HCT116 (cell line): ENCODE data around the gene KCNC4. TPM values are rescaled to one million over a fixed set of nuclear protein-coding genes. Genes with fewer than 3 reads are reported as not detected.

Source experiments
- ATAC-seq: fragments of 200-7000 bp; cut with Tn5 transposase; 2 replicates; pipeline ENCODE4 v1.9.1; 2020; ENCODE audit warnings: mild to moderate bottlenecking, moderate library complexity
- BruUV-seq: library from RNA; stranded (reverse); fragments of 400-500 nt; replicated peaks from 2 replicates; lab custom pipeline; 2021; lab: Mats Ljungman, UMichigan
- CTCF ChIA-PET: fragments of 300-600 bp; sonication (Branson Sonifier 250); formaldehyde crosslinking; loops from one replicate; lab custom pipeline; 2021; ENCODE audit warnings: antibody characterized with exemption; lab: Charles Lee
- POLR2A ChIA-PET: fragments of 300-600, 350-600 bp; sonication (Branson Sonifier 250); formaldehyde crosslinking; loops from one replicate; lab custom pipeline; 2021; ENCODE audit warnings: antibody characterized with exemption; lab: Charles Lee
- RAD21 ChIA-PET, 2 experiments: fragments of 300-600 bp; sonication (Branson Sonifier 250); formaldehyde crosslinking; loops; one replicate each; lab custom pipeline; 2023; ENCODE audit warnings: low total read pairs in 2 of 2; ENCODE audit not compliant: uncharacterized antibody in 2 of 2, unreplicated experiment in 2 of 2, low non-redundant PET in 1 of 2; lab: Charles Lee
- DNase-seq: peaks from one replicate; pipeline ENCODE4 v3.0.0-alpha.2; 2010; ENCODE audit warnings: low read depth, low spot score
- H2AFZ ChIP-seq: fragments of 200-600 bp; shearing (Covaris generic), sonication (generic); 2 replicates; pipeline ENCODE4 v1.6.1; 2017; ENCODE audit warnings: low read depth, mixed run types, mixed read lengths, antibody characterized with exemption, low read length; ENCODE audit not compliant: poor library complexity, severe bottlenecking
- H3K27ac ChIP-seq: 2 replicates; pipeline ENCODE4 v1.5.1; 2012; ENCODE audit warnings: low read depth, low read length
- H3K27me3 ChIP-seq: fragments of 200-600 bp; sonication (generic); 2 replicates; pipeline ENCODE4 v1.6.1; 2016; ENCODE audit warnings: mixed run types, low read length, mixed read lengths; ENCODE audit not compliant: insufficient read depth
- H3K36me3 ChIP-seq, 2 experiments: fragments of 200-500 bp in 1 of 2; fragments of 200-600 bp in 1 of 2; sonication (Bioruptor generic) in 1 of 2; sonication (generic) in 1 of 2; 2 replicates each; pipeline versions ENCODE4 v1.5.1 to v1.6.1; 2014 to 2016; ENCODE audit warnings: low read length in 2 of 2, inconsistent platforms in 1 of 2, mixed read lengths in 1 of 2, mixed run types in 1 of 2; ENCODE audit not compliant: insufficient read depth in 2 of 2, control insufficient read depth in 1 of 2
- H3K4me1 ChIP-seq, 2 experiments: fragments of 200-600 bp in 1 of 2; sonication (generic) in 1 of 2; 2 replicates each; pipeline versions ENCODE4 v1.5.1 to v1.6.1; 2012 to 2017; ENCODE audit warnings: low read length in 2 of 2, inconsistent platforms in 1 of 2, mild to moderate bottlenecking in 1 of 2, mixed read lengths in 1 of 2, mixed run types in 1 of 2, moderate library complexity in 1 of 2; ENCODE audit not compliant: insufficient read depth in 2 of 2, control insufficient read depth in 1 of 2
- H3K4me2 ChIP-seq: fragments of 200-600 bp; sonication (generic); 2 replicates; pipeline ENCODE4 v1.6.1; 2017; ENCODE audit warnings: mixed run types, low read length, mixed read lengths
- H3K4me3 ChIP-seq, 2 experiments: fragments of 200-600 bp in 1 of 2; sonication (generic) in 1 of 2; replicated peaks in 1 of 2; 2 replicates each; pipeline ENCODE4 v1.5.1; 2011 to 2016; ENCODE audit warnings: low read length in 2 of 2, control low read depth in 1 of 2, low read depth in 1 of 2, mild to moderate bottlenecking in 1 of 2, mixed read lengths in 1 of 2, mixed run types in 1 of 2
- H3K79me2 ChIP-seq: fragments of 200-600 bp; sonication (generic); 2 replicates; pipeline ENCODE4 v1.6.1; 2017; ENCODE audit warnings: mild to moderate bottlenecking, mixed run types, low read length, moderate library complexity, mixed read lengths; ENCODE audit not compliant: insufficient read depth
- H3K9ac ChIP-seq: fragments of 200-600 bp; sonication (generic); 2 replicates; pipeline ENCODE4 v1.6.1; 2016; ENCODE audit warnings: low read length, mixed read lengths
- H3K9me2 ChIP-seq: fragments of 200-600 bp; sonication (generic), shearing (Covaris generic); 2 replicates; pipeline ENCODE4 v1.6.1; 2017; ENCODE audit warnings: mixed run types, mild to moderate bottlenecking, moderate library complexity; ENCODE audit not compliant: insufficient read depth
- H3K9me3 ChIP-seq, 2 experiments: fragments of 200-500 bp in 1 of 2; fragments of 200-600 bp in 1 of 2; sonication (Bioruptor generic) in 1 of 2; sonication (generic) in 1 of 2; 2 replicates each; pipeline ENCODE4 v1.6.1; 2014 to 2017; ENCODE audit warnings: low read length in 2 of 2, mixed read lengths in 2 of 2, inconsistent platforms in 1 of 2, low read depth in 1 of 2, mild to moderate bottlenecking in 1 of 2, mixed run types in 1 of 2, moderate library complexity in 1 of 2; ENCODE audit not compliant: control insufficient read depth in 1 of 2, insufficient read depth in 1 of 2
- H4K20me1 ChIP-seq: fragments of 200-600 bp; sonication (generic), shearing (Covaris generic); 2 replicates; pipeline ENCODE4 v1.6.1; 2017; ENCODE audit warnings: mixed run types, mild to moderate bottlenecking, moderate library complexity; ENCODE audit not compliant: insufficient read depth
- CBX3 ChIP-seq: IDR thresholded peaks from 2 replicates; pipeline ENCODE4 v1.6.1; 2012; ENCODE audit warnings: low read depth
- EGR1 ChIP-seq: IDR thresholded peaks from 2 replicates; pipeline ENCODE4 v1.6.1; 2012; ENCODE audit warnings: low read depth
- ELF1 ChIP-seq: IDR thresholded peaks from 2 replicates; pipeline ENCODE4 v1.6.1; 2012; ENCODE audit warnings: low read depth, borderline replicate concordance
- EZH2 ChIP-seq: fragments of 200-600 bp; sonication (generic); IDR thresholded peaks from 2 replicates; pipeline ENCODE4 v1.6.1; 2017; ENCODE audit warnings: antibody characterized with exemption, mixed run types
- EZH2phosphoT487 ChIP-seq: fragments of 200-600 bp; IDR thresholded peaks from 2 replicates; pipeline ENCODE4 v1.6.1; 2018; ENCODE audit warnings: antibody characterized with exemption, borderline replicate concordance
- MAX ChIP-seq: IDR thresholded peaks from 2 replicates; pipeline ENCODE4 v1.6.1; 2012
- POLR2A ChIP-seq: IDR thresholded peaks from 2 replicates; pipeline ENCODE4 v1.7.0; 2011; ENCODE audit warnings: borderline replicate concordance; ENCODE audit not compliant: insufficient read depth, insufficient read length; ENCODE audit errors: extremely low read depth
- POLR2AphosphoS5 ChIP-seq: IDR thresholded peaks from 2 replicates; pipeline ENCODE4 v1.6.1; 2011; ENCODE audit warnings: mild to moderate bottlenecking, low read depth, low read length, moderate library complexity
- REST ChIP-seq: IDR thresholded peaks from 2 replicates; pipeline ENCODE4 v1.6.1; 2012; ENCODE audit warnings: low read depth
- SIN3A ChIP-seq: IDR thresholded peaks from 2 replicates; pipeline ENCODE4 v1.6.1; 2012; ENCODE audit warnings: low read depth
- SP1 ChIP-seq: IDR thresholded peaks from 2 replicates; pipeline ENCODE4 v1.6.1; 2012; ENCODE audit warnings: low read depth
- SRF ChIP-seq: IDR thresholded peaks from 2 replicates; pipeline ENCODE4 v1.6.1; 2012; ENCODE audit warnings: low read depth
- YY1 ChIP-seq: IDR thresholded peaks from 2 replicates; pipeline ENCODE4 v1.6.1; 2011; ENCODE audit warnings: low read length, low read depth, moderate library complexity, mild to moderate bottlenecking; ENCODE audit not compliant: insufficient replicate concordance; ENCODE audit errors: extremely low read depth
- ZBTB33 ChIP-seq: IDR thresholded peaks from 2 replicates; pipeline ENCODE4 v1.6.1; 2011; ENCODE audit warnings: mild to moderate bottlenecking, low read length, moderate library complexity; ENCODE audit not compliant: insufficient replicate concordance; ENCODE audit errors: extremely low read depth
- ZFX ChIP-seq: fragments of 450-650 bp; IDR thresholded peaks from 2 replicates; pipeline ENCODE4 v1.6.1; 2017
- intact Hi-C: fragments of 100-400 bp; cut with micrococcal nuclease; formaldehyde crosslinking; loops from 2 replicates; pipeline ENCODE4 v1.10.0; 2022
- total RNA-seq: library from RNA; stranded (reverse); gene quantifications from one replicate; pipeline ENCODE4 v1.2.1, GENCODE V29; 2021; ENCODE audit not compliant: unreplicated experiment

The KCNC4 gene
- total RNA-seq, 1 experiment from 2014 or later, result 13.0 TPM

- ChIA-PET RAD21 (no interaction called here), CTCF (no interaction called here), POLR2A (no interaction called here)
- ATAC-seq (no peak), DNase-seq (no peak)
- Histone ChIP-seq H3K27ac (no peak overlapping the region), H3K36me3 (peaks cover 0 to 2% of the 10 kb centered on the region in 2 experiments; a peak in 1 of 4 replicates), H3K9ac (no peak overlapping the region), H3K4me1 (no peaks in the 10 kb centered on the region), H3K79me2 (no peaks in the 10 kb centered on the region), H3K27me3 (no peaks in the 10 kb centered on the region), H3K4me3 (no peak overlapping the region), H4K20me1 (no peaks in the 10 kb centered on the region), H3K9me2 (no peaks in the 10 kb centered on the region), H3K4me2 (no peak overlapping the region), H2AFZ (no peak overlapping the region), H3K9me3 (no peaks in the 10 kb centered on the region)
- no peak for TF ChIP-seq ZFX
- no peak for TF ChIP-seq YY1
- TF ChIP-seq POLR2AphosphoS5, result no peak
- intact Hi-C loops, result no loop called here
- BruUV-seq, result no TSS peak
Measured at GRCh38 chr1:110225756-110226404, 15.8 kb downstream of the KCNC4 start.

GRCh38 chr1:110227774-110228173 is 17.7 kb downstream of the KCNC4 start:
- BruUV-seq, result no TSS peak
- RAD21 ChIA-PET, result no interaction called here

More at GRCh38 chr1:110227774-110228173, 17.7 kb downstream of the KCNC4 start:
- no peak overlapping the region for H3K27ac ChIP-seq
- peaks cover 0 to 2% of the 10 kb centered on the region in 2 experiments; a peak in 1 of 4 replicates for H3K36me3 ChIP-seq
- DNase-seq, result no peak
- H4K20me1 ChIP-seq, result no peaks in the 10 kb centered on the region
- H3K79me2 ChIP-seq, result no peaks in the 10 kb centered on the region
- no peak overlapping the region for H3K4me2 ChIP-seq
- no peak overlapping the region for H3K4me3 ChIP-seq
- ChIA-PET CTCF (no interaction called here), POLR2A (no interaction called here)
- H3K4me1 ChIP-seq, result no peaks in the 10 kb centered on the region
- no peak overlapping the region for H2AFZ ChIP-seq
- no peaks in the 10 kb centered on the region for H3K9me3 ChIP-seq
- no peak for TF ChIP-seq POLR2A
- no peak for TF ChIP-seq EZH2phosphoT487
- TF ChIP-seq EZH2, result no peak
- no peak for TF ChIP-seq POLR2AphosphoS5
- TF ChIP-seq ZBTB33, result no peak
- no peak for TF ChIP-seq CBX3
- TF ChIP-seq SP1, result no peak
- no peak for TF ChIP-seq REST
- no peak for TF ChIP-seq YY1
- no peak for TF ChIP-seq EGR1
- TF ChIP-seq ELF1, result no peak
- TF ChIP-seq SIN3A, result no peak
- no peak for TF ChIP-seq MAX
- TF ChIP-seq SRF, result no peak
- H3K9me2 ChIP-seq, result no peaks in the 10 kb centered on the region
- no peak for ATAC-seq
- H3K9ac ChIP-seq, result no peak overlapping the region
- no peaks in the 10 kb centered on the region for H3K27me3 ChIP-seq
- intact Hi-C loops, result no loop called here
